Activated CD8-positive, alpha-beta memory T cell treated with anti-CD3 and anti-CD28 coated beads, Interleukin-2, amount 50 U/mL, for 24 hours (primary cell): ENCODE measurements around the gene C1GALT1C1.
"Not testable (repeated sequence)": the region's sequence is repeated elsewhere in the genome, so short reads cannot be mapped to it uniquely, and the experiment has no call there.

Experiments
- DNase-seq: peaks from one replicate; pipeline ENCODE4 v3.0.0-alpha.2; 2020; ENCODE audit errors: extremely low read depth

C1GALT1C1 gene

GRCh38 chrX:120629667-120630537 lies at the start of gene C1GALT1C1:
C1GALT1C1 (minus strand) TSS chrX:120630054; CDS start chrX:120627166, 2,888 bp downstream.
- DNase-seq, result peak; percentile 69

GRCh38 chrX:120677004-120677652 lies 47.3 kb upstream of the C1GALT1C1 start:
- no peak for DNase-seq

DNA sequence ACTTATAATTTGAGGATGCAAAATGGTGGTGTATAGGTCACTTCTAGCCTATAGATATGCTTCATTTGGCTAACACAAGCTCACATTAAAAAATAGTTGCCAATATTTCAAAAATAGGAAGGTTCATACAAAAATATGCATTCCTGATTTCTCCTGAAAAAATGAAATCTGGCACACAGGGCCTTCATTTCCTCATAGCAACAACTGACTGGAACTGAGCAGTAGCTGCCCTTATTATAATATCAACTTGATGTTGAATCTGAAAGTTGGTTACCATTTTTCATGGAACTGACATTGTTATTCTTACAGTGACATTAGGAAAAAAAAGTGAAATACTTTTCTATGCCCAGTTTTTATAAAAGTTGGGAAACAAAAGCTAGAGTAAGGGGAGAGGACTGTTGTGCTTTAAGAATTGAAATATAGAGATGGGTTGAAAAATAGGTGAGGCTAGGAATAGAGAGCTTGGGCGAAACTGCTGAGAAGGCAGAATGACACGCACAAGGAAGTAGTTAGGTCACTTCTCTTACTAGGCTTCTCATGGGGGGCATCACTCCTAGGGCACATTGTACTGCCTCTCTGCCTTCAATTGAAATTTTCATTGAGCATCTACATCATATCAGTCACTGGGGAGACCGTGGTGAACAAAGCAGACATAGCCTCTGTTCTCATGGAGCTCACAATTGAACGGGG lies 43.1 kb upstream of the C1GALT1C1 start:
- DNase-seq, result no peak

DNA sequence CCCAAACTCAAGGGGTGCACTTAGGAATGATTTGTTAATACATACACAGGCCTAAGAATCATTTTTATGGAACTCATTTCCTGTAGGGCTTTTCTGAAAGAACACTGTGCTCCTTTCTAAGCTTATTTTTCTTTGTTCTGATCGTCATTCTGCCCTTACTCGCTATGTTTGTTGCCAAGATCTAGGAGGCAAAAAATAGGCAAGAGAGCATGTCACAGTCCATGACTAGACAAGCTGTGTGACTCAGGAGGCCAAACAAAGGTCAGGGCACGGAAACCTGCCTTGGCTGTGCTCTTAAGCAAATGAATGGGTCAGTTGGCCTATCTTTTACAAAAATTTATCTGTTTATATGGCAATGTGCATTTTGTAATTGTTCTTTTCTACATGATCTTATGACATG lies 42.5 kb upstream of the C1GALT1C1 start:
- DNase-seq, result no peak

DNA sequence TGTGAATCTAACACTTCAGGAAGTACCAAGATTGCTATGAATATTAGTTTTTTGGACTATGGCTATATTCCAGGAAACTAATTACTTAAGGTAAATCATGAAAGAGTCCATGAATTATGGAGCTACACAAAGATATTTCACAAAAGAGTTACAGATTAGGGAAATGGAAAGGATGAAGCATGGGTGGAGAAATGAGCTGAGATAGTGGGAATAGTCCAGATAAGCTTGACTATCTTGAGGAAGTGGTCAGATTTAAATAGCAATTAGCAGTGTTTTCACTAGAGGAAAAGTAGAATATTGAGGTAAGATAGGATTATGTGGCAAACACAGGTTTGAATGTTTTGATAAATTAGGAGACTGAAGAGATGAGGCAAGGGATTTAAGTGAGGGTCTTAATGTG lies 42.1 kb upstream of the C1GALT1C1 start:
- DNase-seq, result no peak

DNA sequence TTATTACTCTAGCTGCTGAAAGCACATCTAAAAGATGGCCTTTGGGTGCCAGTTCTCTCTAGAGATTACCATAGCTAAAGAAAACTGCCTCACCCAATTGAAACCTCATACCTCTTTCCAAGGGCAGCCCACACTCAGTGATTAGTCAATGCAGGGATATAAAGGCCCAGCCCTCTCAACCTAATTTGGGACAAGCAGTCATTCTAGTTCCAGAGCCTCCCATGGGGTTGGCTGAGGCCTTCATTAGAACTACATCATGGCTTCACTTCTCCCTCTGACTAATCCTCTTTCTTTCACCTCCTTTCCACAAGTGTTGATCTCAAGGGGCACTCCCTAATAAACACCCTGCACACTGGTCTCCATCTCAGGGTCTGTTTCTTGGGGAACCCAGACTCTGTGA lies 38.5 kb upstream of the C1GALT1C1 start:
- no peak for DNase-seq

DNA sequence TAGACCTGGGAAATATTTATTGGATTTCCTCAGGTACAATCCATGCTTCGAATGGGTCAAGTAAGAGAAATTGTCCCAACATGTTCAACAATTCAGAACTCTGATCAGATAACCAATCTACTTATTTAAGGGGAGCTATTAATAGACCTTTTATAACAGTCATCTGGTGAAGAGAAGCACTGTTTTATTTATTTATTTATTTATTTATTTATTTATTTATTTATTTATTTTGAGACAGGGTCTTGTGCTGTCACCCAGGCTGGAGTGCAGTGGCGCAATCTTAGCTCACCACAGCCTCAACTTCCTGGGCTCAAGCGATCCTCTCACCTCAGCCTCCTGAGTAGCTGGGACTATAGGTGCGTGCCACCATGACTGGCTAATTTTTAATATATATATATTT lies 34.7 kb upstream of the C1GALT1C1 start:
- DNase-seq, result not testable (repeated sequence)

GRCh38 chrX:120664081-120664480 lies 34.2 kb upstream of the C1GALT1C1 start:
- no peak for DNase-seq

GRCh38 chrX:120662662-120663061 lies 32.8 kb upstream of the C1GALT1C1 start:
- DNase-seq, result no peak

DNA sequence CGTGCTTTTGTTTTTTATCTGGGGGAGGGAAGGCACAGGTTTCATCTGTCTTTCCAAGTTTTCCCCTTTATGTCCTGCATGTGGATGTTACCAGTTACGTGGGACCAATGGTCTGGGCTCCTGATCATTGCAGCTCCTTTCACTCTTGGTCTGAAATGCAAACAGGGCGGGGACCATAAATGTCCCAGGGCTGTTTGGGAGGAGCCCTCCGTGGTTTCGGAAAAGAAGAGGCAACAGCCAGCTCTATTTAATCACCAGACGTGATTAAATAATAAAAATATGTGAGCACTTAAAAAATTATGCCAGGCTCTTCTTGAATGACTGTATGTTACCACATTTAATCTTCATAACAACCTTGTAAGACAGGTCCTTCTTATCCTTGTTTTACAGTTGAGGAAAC lies 30.8 kb upstream of the C1GALT1C1 start:
- no peak for DNase-seq

GRCh38 chrX:120653000-120653399 lies 23.1 kb upstream of the C1GALT1C1 start:
- no peak for DNase-seq

- not testable (repeated sequence) for DNase-seq
Measured at GRCh38 chrX:120652256-120652655, 22.4 kb upstream of the C1GALT1C1 start.

- no peak for DNase-seq
Measured at GRCh38 chrX:120647127-120647526, 17.3 kb upstream of the C1GALT1C1 start.

DNA sequence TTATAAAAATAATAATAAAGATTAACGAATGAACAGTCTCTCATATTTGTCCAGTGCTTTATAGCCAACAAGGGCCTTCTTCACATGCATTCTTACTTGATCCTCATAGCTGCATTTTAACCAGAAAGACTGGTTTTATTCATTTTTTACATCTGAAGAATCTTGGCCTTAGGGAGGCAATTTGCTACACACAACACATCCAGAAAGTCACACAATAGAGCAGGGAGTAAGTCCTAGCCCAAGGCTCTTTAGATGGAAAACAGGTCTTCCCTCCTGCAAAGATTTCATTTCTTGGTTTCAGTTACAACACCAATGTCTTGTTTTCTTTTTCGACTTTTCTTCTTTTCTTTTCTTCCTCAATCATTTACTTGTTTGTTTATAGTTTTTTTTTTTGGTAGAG lies 13.0 kb upstream of the C1GALT1C1 start:
- no peak for DNase-seq

- DNase-seq, result no peak
Measured at GRCh38 chrX:120638619-120639018, 8.8 kb upstream of the C1GALT1C1 start.

GRCh38 chrX:120625371-120625770 lies 4.5 kb downstream of the C1GALT1C1 start:
- DNase-seq, result no peak

DNA sequence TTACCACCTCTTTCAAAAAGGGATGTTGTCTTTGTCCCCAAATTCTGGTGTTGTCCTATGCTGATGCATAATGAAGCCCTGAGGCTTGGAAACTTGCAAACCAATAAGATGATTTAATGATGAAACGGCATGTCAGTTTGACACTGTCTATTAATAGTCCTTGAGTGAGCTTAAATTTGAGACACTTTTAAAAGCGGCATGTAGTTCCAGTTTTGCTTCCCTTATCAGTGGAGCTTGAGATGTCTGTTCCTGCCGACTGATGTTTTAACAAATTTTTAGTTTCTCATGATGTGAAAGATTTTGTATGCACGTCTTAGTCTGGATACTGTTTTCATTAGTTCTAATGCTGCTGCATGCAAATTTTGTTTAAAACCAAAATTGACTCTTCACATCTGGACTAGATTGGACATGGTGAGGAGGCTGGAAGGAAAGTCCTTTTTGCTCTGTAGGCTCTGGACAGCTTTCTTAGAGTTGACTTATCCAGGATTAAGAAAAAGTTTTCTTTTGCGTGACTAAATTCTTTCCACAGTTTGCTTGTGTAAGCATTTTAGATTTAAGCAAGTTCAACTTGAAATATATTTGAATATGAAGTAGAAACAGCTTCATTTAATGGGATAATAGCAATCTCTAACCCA lies 11.7 kb downstream of the C1GALT1C1 start:
- DNase-seq, result no peak

DNA sequence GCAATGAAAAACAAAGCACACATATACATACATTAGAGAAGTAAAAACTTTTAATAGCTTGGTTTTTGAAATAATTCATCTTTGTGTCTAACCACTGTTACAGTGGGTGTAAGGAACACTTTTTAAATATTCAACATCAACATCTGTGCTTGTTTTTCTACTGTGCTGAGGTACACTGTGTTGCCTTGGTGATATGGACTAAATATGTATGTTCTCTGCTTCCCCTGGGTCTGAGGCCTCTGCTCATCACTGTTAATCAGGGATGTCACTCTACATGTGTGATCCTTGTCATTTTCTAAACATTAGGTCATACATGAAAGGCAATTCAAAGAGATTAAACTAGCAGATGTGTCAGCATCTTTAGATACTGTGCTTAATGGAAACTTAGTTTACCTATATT lies 15.0 kb downstream of the C1GALT1C1 start:
- DNase-seq, result no peak

GRCh38 chrX:120612086-120612485 lies 17.8 kb downstream of the C1GALT1C1 start:
- DNase-seq, result no peak

DNA sequence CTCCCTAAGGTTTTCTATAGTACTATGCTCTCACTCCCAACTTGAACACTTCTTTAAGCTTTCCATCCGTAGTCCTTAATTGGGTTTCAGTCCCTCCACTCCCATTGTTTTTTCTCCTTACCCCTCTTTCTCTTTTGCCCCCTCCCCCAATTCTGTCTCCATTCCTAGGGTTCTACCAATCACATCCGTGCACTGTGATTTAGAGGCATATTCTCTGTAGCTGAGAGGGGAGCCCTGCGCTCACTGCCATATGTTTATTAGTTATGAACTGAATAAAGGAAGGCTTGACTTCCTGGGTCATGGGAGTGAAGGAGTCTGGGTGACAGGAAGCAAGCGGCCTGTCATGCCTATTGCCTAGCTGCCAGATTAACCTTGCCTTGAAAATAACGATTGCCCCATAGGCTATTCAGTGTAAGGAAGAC lies 25.5 kb downstream of the C1GALT1C1 start:
- no peak for DNase-seq

DNA sequence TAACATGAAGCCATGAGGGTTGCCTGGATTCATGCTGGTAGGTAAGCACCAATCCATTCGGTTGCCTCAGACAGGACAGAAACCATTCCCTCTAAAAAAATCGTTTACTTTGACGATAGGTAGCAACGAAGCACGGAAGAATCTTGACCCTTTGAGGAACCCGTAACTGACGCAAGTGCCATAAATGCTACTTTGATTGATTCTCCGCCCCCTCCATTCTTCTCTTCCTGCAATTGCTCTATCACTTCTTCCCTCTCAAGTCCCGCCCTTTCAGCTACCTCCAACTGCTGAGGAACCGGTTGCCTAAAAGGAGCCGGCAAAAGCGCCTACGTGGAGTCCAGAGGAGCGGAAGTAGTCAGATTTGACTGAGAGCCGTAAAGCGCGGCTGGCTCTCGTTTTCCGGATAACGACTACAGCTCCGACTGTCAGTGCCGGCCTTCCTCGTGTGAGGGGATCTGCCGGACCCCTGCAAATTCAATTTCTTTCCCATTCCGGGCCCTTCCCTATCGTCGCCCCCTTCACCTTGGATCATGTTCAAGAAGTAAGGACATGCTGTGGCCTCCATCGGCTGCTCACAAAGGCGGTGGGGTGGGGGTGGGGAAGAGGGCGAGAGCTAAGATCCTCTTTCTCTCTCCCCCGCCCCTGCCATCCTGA lies 26.0 kb downstream of the C1GALT1C1 start, which contains the start of gene MCTS1:
Gene MCTS1, plus strand, starts transcription at position 395 of the 654 bp plus-strand sequence. Its CDS starts 136 bp downstream, at position 531.
- DNase-seq, result peak; percentile 51
